Erythroblast (primary cell): ENCODE measurements around the gene PSME1.
"Not testable (repeated sequence)": the region's sequence is repeated elsewhere in the genome, so short reads cannot be mapped to it uniquely, and the experiment has no call there.

Experiments
- GATA1 ChIP-seq: IDR thresholded peaks from 2 replicates; pipeline ENCODE4 v1.6.1; 2011; ENCODE audit warnings: low read depth, mild to moderate bottlenecking, control low read depth, low read length, moderate library complexity
- POLR2A ChIP-seq: IDR thresholded peaks from 2 replicates; pipeline ENCODE4 v1.6.1; 2011; ENCODE audit warnings: mild to moderate bottlenecking, low read length

- not testable (repeated sequence) for TF ChIP-seq POLR2A, GATA1
Observed at GRCh38 chr14:24105609-24106239, 30.3 kb upstream of the PSME1 start.
